SU-DHL-6 (cell line): ENCODE measurements around the gene PRRX1.

ENCODE experiments used
- EZH2phosphoT487 ChIP-seq: fragments of 200-600 bp; sonication (generic), shearing (Covaris generic); conservative IDR thresholded peaks from 2 replicates; pipeline ENCODE4 v1.6.1; 2018; ENCODE audit warnings: mild to moderate bottlenecking, antibody characterized with exemption, low read length, moderate library complexity, mixed read lengths
- TF ChIP-seq, protein P1 (sequence below): fragments of 200-600 bp; sonication (generic); IDR thresholded peaks from one replicate; pipeline ENCODE4 v1.5.1; 2017; ENCODE audit warnings: antibody characterized with exemption, mild to moderate bottlenecking, low read length, moderate library complexity; ENCODE audit not compliant: insufficient read depth, poor library complexity, severe bottlenecking

- TF ChIP-seq, protein P1, sequence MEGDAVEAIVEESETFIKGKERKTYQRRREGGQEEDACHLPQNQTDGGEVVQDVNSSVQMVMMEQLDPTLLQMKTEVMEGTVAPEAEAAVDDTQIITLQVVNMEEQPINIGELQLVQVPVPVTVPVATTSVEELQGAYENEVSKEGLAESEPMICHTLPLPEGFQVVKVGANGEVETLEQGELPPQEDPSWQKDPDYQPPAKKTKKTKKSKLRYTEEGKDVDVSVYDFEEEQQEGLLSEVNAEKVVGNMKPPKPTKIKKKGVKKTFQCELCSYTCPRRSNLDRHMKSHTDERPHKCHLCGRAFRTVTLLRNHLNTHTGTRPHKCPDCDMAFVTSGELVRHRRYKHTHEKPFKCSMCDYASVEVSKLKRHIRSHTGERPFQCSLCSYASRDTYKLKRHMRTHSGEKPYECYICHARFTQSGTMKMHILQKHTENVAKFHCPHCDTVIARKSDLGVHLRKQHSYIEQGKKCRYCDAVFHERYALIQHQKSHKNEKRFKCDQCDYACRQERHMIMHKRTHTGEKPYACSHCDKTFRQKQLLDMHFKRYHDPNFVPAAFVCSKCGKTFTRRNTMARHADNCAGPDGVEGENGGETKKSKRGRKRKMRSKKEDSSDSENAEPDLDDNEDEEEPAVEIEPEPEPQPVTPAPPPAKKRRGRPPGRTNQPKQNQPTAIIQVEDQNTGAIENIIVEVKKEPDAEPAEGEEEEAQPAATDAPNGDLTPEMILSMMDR = no peak
- TF ChIP-seq EZH2phosphoT487 = no peak
Measured at GRCh38 chr1:170755795-170756194, 91.9 kb downstream of the PRRX1 start.
